HG02981 (cell line): ENCODE results near the gene KLHL6.
"Not testable (repeated sequence)": the region's sequence is repeated elsewhere in the genome, so short reads cannot be mapped to it uniquely, and the experiment has no call there.

Experiments used
- ATAC-seq: cut with Tn5 transposase; IDR thresholded peaks from one replicate; pipeline ENCODE4 v1.9.1; 2021; ENCODE audit warnings: mild to moderate bottlenecking, moderate library complexity; ENCODE audit not compliant: unreplicated experiment

KLHL6 gene

DNA sequence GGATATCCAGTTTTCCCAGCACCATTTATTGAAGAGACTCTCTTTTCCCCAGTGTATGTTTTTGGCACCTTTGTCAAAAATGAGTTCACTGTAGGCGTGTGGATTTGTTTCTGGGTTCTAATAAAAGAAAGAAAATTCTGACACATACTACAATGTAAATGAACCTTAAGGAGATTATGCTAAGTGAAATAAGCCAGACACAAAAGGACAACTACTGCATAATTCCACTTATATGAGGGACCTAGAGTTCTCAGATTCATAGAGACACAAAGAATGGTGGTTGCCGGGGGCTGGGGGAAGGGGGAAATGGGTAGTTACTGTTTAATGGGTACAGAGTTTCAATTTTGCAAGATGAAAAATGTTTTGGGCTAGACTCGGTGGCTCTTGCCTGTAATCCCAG is 14.7 kb upstream of the KLHL6 start:
- not testable (repeated sequence) for ATAC-seq

DNA sequence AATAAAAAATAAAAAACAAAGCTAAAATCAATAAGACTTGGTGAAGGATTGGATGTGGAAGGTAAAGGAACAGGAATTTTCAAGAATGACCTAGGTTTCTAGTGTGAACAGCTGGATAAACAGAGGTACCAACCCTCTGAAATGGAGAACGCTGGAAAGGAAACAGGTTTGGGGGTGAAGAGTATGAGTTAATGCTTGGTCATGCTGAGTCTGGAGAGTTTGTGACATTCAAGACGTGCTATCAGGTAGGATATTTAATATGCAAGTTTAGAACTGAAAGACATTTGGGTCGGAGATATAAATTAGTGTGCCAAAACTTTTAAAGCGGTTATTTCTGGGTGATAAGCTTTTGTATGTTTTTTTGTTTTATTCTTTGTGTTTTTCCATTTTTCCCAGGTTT is 11.4 kb upstream of the KLHL6 start:
- ATAC-seq, result no peak

DNA sequence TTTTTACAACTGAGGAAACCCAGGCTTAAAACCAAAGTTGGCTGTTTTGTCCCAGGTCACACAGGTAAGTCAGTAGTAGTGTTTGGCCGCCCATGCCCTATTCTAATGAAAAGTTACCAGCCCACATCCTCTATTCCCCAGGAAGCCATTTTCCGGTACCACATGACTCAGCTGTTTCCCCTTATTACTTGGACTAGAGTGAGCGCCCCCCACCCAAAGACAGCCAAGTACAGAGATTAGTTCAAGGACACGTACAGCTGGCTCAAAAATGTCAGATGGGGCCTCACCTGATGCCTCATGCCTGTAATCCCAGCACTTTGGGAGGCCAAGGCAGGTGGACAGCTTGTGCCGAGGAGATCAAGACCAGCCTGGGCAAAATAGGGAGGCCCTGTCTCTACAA is 8.5 kb upstream of the KLHL6 start:
- ATAC-seq, result no peak

DNA sequence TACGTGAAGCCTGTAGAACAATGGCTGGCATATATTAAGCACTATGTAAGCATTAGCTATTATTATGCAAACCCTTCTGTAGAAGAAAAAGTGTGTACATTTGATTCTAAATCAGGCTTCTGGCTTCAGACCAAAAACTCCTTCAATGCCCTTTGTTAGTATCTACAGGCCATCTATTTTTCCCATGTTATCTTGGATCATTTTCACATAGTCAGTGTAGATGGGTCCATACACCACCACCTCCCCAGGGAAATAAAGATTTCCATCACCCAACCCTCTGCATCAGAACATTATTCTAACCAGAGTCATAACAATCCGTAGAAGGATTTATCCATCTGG is 8.0 kb upstream of the KLHL6 start:
- no peak for ATAC-seq

DNA sequence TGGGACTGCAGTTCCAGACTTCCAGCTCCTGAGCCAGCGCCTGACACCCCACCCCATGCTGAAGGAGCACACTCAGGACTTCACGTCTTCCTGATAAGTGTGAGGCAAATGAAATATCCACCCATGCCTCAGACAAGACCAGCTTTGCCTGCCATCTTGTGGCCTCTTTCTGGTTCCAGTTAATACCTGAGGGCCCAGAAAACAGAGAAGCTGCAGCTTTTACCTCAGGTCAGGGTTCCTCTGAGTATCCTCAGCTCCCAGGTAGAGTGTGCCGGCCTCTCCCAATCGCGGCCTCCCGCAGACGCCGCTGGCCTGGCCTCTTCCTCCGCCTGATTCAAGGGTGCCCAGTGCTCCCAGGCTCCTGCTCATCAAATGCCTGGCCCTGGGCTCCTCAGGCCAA is 5.1 kb upstream of the KLHL6 start:
- no peak for ATAC-seq

DNA sequence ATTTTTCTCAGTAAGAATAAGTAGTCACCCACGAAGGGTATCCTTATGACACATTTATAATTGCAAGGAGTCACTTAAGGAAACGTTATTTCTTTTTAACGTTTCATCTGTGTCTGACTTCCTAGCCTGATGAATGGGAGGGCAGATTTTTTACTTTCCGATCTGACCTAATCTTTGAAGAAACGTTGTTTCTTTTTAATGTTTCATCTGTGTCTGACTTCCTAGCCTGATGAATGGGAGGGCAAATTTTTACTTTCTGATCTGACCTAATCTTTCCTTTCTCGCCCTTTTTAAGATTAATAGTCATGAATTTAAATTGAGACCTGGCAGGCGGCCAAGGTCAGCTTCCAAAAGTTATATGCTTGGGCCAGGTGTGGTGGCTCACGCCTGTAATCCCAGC is 3.0 kb upstream of the KLHL6 start:
- no peak for ATAC-seq

DNA sequence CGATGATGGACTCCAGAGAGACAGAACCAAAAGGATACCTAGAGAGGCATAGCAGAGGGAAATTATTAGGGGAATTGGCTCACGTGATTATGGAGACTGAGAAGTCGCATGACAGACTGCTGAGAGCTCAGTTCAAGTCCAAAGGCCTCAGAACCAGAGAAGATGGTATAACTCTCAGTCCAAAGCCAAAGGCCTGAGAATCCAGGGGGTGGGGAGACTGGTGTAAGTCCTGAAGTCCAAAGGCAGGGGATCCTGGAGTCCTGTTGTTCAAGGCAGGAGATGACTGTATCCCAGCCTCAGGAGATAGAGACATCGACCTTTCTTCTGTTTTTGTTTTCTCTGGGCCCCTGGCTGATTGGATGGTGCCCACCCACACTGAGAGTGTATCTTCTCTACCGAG is 1.2 kb upstream of the KLHL6 start:
- no peak for ATAC-seq

DNA sequence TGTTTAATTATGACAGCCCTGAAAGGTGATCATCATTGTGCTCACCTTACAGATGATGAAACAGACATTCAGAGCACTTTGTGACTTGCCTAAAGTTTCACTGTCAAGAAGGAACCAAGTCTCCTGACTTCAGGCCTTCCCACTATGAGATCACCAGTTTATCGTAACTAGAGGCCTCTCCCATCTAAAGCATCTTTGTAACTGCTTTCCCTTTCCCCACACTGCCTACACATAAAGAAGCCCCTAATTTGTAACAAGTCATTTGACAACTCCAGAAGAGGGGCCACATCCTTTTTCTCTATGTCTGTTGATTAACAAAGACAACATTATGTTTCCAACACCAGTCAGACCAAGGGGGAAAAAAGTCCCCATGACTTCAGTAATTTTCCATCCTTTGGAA is 1.1 kb downstream of the KLHL6 start:
- peak; percentile 39 for ATAC-seq

DNA sequence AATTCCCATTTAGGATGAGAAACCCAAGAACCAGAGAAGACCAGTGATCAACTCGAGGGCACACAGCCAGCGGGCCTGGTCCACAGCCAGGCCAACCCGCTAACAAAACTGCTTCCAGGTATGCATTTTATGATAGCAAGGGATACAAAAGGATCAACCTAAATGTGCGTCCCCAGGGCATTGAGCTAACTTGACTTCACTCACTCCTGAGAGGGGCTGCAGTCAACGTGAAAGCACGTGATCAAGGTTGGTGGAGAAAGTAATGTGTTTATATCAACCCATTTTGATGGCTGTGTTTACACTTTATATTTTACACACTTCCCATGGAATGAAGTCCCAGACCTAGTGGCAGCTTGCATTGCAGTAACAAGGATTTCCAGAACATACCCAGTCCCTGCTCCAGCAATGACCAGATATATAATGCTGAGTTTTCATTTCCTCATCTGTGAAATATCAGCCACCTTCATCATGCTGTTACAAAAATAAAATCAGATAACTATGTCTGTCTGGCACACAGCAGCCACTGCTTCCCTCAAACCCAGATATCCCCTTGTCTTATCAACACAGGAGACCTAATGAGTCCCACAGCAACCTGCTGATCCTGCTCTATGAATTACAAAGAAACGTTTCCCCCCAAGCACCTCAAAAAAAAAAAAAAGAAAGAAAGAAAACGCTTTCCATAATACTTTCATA is 2.0 kb downstream of the KLHL6 start:
- no peak for ATAC-seq

DNA sequence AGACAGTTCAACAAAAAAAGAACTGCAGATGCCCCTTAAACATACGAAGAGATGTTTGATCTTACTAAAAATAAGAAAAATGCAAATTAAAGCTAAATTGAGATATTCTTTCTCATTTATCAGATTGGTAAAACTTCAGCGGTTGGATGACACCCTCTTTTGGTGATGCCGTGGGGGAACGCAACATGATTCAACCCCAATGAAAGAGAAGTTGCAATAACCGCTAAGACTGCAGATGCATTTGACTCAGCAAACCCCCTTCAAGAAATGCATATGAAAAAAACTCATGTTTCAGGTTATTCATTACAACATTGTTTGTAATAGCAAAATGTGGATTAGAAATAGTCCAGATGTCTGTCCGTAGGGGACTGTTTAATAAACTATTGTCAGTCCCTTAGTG is 3.6 kb downstream of the KLHL6 start:
- no peak for ATAC-seq

DNA sequence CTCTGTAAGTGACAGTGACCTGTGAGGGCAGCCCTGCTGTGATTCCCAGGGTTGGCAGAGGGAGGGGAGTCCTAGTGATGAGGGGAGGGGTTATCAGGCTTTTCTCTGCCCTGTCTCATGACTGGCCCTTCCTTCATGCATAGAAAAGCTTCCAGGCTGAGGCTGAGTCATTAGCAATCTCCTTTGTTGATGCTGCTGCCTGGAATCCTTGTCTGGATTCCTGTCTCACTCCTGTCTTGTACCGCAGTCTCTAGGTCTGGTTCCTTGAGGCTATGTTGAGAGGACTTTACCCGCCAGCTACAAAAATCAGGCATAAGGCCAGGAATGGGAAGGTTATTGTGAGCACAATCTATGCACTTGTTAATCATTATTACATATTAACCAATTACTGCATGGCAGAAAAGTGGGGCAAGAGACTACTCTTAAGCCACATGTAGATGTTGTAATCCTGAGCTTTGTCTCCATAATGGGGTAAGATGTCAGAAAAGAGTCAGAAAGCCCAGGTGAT is 7.2 kb downstream of the KLHL6 start:
- no peak for ATAC-seq

DNA sequence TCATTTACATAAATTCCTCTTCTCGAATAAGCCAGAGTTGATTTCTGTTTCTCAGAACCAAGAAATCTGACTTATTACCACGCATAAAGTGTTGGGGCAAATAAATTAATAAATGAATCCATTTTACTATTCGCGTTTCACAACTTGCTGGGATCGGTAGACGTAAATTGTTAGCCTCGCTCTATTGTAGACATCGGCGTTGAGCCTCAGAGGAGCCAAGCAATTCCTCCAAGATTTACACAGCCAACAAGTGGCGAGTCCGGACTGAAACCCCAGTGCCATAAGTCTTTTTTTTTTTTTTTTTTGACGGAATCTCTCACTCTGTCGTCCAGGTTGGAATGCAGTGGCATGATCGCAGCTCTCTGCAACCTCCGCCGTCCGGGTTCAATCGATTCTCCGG is 8.9 kb downstream of the KLHL6 start:
- no peak for ATAC-seq

DNA sequence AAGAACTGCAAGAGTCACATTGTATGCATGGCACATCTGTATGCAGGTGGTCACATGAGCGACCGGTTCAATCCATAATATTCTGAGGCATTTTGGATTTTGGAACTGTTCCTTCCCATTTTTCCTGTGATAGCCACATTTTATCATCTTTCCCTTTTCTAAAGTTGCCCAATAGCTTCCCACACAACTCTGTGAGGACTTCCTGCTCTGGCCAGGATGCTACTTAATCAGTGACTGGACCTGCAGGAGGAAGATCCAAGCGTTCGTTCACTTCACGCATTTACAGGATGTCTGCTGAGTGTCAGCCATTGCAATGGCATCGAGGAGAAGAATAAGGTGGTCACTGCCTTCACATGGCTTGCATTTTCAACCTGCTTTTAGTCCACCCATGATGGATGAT is 9.8 kb downstream of the KLHL6 start:
- no peak for ATAC-seq

DNA sequence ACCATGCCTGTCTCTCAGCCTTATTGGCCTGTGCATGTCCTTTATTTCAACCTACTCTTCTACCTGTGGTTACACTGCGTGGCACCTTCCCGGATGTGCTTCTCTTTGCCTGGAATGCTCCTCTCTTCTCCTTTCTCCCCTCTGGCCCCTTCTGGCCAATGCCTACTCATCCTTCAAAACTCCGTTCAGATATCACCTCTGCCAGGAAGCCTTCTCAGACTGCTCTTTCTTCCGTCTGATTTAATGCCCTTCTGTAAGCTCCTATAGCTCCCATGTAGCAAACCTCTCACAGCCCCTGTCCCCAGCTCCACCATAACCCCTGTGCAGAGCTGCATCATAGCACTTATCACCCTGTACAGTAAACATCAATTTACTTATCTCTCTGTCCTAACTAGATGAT is 13.2 kb downstream of the KLHL6 start:
- ATAC-seq, result no peak

DNA sequence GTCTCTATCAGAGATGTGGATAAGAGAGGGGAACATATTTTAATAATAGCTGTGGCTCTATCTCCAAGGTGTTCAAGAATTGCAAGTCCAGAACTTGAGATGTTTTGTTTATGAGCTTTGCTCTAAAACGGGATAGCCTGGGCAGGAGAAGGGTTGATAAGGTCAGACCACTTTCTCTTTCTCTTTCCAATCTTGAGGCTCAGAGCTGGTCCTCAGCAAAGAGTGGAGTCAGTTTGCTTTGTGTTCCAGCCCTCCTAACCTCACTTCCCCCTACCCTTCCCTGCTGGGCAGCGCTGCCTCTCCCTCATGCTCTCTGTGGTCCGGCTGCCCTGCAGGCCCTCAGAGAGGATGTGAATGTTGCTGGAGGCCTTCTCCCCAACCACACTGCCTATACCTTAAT is 13.8 kb downstream of the KLHL6 start:
- ATAC-seq, result no peak

DNA sequence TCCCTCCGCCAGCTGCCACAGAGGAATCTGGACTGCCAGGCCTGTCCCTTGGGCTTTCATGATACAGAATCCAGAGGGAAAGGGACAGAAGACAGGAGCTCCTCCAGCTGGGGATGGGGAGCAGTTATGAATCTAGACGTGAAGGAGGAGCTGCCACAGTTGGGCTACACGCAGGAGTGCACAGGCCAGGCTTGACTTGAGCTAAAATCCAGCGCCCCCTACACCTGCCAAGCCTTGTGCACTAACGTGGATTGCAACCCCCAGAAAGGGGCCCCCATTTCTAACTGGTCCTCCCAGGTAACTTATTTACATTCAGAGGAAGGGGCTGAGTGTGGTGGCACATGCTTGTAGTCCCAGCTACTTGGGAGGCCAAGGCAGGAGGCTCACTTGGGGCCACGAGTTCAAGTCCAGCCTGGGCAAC is 14.3 kb downstream of the KLHL6 start:
- no peak for ATAC-seq

DNA sequence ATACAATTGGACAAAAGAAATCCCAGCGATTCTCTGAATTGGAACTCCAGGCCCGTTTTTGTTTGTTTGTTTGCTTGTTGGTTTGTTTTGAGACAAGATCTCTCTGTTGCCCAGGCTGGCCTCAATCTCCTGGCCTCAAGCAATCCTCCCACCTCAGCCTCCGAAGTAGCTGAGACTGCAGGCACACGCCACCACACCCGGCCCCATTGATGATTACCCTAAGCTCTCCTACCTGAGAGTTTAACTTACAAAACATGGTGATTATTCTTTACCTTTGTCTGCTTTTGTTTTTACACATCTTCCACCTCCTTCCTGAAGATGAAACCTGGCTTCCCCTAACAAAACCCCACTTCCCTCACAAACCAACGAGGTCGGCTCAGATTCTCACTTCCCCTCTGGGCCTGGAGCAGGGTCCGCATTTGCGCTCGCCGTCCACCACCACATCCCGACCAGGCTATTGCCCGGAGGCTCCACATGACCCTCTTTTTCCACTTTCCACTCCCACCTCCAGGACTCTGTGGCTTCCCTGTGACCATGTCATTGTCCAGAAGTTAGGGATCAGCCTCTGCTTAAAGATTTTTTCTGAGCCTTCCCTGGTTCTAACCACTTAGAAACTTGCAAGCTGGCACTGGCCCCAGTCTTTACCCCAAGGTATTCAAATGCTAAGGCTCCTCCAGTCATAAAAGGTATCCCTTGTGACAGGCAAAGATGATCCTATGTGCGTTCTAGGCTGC is 14.8 kb downstream of the KLHL6 start:
- no peak for ATAC-seq

DNA sequence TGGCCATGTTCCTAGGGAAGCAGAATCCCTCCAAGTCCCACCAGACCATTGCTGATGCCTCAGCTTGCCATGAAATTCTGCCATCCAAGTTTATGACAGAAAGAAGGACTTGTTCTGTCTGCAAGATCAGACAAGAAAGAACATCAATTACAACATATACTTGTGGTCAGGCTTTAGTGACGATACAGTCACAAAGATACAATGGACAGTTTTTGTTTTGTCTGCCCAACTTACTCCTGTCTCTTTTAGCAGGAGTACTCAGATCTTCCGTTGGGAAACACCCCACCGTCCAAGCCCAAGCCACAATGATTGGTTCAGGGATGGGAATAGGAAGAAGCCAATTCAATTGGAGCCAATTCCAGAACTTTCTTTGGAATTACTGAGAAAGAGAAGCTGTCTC is 15.7 kb downstream of the KLHL6 start:
- no peak for ATAC-seq

DNA sequence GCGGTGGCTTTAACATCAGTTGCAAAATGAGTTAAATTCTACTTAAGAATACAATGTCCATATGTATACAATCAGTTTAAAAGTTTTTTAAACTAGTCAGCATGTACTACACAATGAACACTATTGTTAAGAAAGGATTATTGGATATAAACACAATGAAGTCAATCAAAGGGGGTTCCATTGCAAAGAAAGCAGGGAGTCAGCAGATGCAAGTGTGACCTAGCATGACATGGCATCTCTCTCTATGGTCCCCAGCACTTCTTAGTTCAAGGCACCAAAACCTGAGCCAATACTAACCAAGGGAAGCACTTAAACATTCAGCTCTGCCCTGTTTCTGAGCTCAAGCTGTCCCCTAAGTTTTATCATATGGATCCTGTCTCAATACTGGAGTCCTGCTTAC is 17.0 kb downstream of the KLHL6 start:
- no peak for ATAC-seq

DNA sequence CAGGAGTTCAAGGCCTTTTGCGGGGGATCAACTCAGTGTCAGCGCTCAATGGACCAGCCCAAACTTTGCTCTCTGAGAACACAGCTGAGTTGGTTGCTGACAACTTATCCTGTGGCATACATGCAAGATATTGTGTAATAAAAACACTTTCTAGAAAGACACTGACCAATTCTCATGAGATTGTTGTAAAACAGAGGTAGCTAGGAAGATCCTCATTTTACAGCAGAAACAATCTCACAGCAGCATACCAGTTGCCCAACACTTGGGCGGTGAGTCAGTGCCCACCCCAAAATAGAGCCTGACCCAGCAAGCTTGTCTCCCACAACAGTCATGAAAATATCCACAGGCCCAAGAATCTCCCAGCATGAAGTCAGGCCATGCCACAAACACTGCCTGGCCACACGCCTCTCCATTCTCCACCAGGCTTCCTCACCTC is 18.2 kb downstream of the KLHL6 start:
- no peak for ATAC-seq

DNA sequence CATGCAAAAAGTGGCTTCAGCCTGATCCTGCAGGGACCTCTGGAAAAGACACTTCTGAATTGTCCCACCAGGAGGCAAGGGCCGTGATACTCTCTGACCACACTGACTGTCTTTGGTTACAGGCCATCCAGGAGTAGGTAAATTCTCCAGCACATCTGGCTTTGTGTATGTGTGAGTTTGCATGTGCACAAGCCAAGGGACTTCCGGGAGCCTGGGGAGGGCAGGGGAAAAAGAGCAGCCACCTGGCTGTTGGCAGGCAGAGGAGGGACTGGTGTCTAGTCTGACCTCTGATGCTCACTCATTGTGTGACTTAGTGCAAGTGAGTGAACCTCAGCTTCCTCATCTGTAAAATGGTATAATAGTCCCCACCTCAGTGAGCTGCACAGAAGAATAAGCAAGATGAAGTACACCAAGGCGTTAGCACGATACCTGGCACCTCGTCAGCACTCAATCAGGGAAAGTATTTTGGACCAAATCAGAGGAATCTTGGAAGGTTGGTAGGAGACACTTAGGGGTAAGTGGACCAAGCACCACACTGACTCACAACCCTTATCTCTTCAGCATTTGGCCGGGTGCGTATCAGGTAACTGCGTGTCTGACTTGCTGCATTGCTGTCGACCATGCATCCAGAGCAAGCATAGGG is 19.1 kb downstream of the KLHL6 start:
- peak; percentile 55 for ATAC-seq

DNA sequence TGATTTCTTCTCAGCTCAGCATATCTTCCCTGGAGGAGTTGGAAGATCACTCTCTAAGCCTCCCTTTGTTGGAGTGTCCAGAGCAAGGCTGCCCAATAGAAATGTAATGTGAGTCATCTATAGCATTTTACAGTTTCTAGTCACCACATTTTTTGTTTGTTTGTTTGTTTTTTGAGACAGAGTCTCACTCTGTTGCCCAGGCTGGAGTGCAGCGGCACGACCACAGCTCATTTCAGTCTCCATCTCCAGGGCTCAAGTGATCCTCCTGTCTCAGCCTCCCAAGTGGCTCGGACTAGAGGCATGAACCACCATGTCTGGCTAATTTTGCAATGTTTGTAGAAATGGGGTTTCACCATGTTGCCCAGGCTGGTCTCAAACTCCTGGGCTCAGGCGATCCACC is 21.3 kb downstream of the KLHL6 start:
- no peak for ATAC-seq
